ENCODE measurements around the gene ISCA2.
"Not testable (repeated sequence)": the region's sequence is repeated elsewhere in the genome, so short reads cannot be mapped to it uniquely, and the experiment has no call there.

The ISCA2 gene, protein sequence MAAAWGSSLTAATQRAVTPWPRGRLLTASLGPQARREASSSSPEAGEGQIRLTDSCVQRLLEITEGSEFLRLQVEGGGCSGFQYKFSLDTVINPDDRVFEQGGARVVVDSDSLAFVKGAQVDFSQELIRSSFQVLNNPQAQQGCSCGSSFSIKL

DNA sequence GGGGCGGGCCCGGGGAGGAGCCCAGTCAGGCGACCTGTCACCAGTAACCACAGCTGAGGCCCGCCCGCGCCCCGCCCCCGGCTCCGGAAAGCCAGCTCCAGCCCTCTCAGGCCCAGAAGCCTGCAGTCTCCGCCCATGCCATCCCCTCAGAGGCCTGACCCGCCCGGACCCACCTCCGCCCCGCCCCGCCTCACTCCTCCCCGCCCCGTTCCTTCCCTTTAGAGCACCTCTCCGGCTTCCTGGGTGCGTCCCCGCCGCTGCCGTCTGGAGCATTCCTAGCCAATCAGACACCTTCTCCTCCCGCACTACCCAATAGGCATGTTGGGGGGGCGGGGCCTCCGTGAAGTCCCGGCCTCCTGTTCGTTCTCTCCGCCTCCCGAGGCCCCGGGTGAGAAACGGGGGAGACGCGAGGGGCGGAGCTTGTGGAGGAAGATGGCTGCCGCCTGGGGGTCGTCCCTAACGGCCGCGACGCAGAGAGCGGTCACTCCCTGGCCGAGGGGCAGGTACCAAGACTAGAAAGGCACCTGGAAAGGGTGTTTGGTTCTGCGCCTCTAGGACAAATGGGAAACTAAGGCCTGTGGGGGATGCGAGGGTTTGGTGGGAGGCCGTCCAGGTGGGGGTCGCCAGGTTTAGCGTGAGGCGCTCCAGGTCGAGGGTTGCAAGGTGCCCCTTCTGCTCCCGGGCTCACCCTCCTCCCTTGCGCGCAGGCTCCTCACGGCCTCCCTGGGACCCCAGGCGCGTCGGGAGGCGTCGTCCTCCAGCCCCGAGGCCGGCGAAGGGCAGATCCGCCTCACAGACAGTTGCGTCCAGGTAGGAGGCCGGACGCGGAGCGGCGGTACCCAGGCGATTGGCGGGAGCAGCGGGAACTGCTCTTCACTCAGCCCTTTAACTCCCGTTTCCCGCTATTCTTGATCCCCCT lies at the start of gene ISCA2:
TSS of gene ISCA2 (plus strand) at position 423 of the 919 bp plus-strand sequence. CDS start at position 433, 10 bp downstream.
- DNase-seq (ENCODE audit: low read depth): peak; percentile 99

DNA sequence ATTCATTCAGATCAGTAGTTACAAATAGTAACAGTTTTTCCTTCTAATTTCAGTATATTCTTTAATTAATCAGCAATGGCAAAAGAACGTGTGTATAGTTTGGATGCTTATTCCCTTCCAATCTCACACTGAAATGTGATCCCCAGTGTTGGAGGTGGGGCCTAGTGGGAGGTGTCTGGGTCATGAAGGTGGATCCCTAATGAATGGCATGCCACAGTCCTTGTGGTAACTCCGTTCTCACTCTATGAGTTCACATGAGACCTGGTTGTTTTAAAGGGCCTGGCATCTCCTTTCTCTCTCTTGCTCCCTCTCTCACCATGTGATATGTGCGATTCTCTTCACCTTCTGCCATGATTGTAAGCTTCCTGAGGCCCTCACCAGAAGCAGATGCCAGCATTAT lies 48.7 kb upstream of the ISCA2 start:
- no peak for DNase-seq (ENCODE audit: low read depth)

DNA sequence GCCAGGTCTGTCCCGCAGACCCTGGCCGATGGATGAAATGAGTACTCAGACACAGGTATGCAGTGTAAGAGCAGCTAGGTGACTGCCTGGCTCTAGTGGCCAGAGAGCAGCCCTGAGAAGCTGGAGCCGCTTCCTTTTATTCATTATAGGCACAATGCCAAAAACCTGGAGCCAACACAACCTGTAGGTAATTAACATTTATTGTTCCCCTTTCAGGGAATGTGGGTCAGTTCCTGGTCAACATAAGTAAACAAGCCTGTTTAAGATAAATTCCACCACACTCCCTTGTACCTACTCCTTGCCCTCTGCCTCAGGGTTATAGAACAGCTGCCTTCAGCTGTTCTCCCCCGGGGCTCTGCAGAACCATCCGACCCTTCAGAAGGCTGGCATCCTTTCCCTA lies 39.2 kb upstream of the ISCA2 start:
- not testable (repeated sequence) for DNase-seq (ENCODE audit: low read depth)

DNA sequence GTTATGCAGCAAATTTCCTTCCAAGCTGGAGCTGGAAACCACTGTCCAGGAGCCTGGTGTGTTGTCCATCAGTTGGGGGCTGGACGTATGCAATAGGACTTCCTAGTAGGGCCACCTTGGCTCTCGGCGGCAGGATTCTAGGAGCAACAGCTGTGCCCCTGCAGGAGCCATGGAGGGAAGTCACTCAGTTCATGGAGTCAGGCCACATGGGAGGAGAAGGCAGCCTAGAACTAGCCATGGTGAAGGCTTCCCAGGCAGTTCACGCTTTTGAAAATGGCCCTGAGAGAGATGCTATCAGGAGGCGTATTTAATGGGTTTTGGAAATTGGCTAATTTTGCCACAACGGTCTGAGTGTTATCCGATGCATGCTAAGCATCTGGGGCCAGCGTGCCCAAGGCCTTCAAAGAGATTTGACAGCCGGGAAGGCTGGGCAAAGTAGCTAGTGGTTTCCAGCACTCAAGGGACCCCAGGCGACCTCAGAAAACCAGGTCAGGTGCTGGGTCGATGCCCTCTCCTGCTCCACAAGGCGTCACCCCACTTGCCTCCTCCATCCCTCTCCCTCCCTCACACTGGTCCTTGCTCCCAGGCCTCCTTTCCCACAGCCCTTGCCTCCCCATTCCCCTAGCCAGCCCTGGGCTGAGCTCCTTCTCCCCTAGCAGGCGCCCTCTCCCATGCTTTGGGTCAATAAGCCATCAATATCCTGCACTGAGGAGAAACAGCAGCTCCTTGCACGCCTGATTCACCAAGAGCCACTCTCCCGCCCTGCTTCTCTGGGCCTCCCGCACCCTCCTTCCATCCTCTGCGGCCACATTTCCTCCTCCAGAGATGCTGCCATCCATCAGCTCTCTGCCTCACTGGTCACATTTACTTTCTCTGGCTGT lies 36.6 kb upstream of the ISCA2 start:
- DNase-seq (ENCODE audit: low read depth): no peak

DNA sequence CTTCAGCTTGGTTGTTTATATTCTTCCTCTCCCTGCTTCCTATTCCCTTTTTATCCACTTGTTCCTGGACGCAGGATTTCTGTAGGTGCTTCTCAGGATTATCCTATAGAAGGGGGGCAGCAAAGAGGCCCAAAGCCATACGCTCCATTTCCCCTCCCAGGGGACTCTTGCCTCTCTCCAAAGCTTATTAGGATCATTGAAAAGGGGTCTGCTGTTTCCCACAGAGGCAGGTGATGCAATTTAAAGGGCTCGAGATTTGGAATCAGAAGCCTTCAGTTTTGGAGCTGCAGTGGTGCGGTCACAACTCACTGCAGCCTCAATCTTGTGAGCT lies 36.0 kb upstream of the ISCA2 start:
- DNase-seq (ENCODE audit: low read depth): no peak

DNA sequence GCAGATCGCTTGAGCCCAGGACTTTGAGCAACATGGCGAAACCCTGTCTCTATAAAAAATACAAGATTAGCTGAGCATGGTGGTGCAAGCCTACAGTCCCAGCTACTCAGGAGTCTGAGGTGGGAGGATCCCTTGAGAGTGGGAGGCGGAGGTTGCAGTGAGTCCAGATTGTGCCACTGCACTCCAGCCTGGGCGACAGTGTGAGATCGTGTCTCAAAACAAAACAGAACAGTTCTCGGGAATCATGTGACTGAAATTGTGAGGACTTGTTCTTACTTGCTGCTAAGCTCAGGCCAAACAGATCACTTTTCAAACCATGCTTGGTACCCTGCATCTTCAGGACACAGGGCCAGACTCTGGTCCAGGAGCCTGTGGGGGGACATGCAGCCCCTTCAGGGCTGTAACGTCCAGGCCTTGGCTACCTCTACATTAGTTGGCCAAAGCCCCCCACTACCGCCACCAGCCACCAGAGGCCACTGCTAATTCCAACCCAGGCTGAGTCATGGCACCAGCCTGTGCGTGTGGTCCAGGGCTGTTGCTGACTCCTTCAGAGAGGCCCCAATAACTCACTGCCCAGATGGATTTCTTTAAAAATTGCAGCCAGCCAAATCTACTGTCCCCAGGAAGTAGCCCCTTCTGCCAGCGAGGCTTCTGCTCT lies 34.1 kb upstream of the ISCA2 start:
- no peak for DNase-seq (ENCODE audit: low read depth)

DNA sequence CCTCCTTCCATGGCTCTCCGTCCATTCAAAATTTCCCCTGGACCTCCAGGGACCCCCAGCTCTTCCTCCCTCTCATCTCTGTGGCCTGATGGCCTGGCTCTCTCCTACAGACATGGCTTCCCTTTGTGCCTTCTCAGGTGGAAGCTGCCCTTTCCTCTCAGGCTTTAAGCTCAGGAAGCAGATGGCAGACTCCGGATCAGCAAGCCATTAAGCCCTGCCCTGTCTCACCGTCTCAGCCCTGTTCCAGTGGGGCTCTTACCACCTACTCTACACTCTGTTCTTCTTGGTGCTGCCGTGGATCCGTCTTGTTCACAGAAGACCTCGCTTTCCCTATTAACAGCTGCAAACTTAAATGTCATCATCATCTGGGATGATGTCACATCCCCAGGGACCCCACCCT lies 33.6 kb upstream of the ISCA2 start:
- DNase-seq (ENCODE audit: low read depth): no peak

DNA sequence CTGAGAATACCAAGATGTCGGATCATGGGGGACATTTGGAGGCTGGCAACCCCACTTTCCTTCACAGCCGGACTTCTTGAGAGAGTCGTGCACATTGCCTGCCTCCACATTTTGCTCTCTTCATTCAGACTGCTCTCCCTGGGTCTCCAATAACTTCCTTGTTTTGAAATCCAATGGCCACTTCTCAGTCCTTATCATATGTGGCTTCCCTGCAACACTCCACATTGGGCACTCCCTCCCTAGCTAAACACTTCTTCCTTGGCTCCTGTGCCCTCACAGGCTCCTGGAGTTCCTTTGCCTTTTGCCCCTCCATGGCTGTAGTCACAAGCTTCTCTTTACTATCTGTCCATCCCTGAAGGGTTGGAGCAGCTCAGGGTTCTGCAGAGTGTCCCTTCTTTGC lies 30.6 kb upstream of the ISCA2 start:
- no peak for DNase-seq (ENCODE audit: low read depth)

DNA sequence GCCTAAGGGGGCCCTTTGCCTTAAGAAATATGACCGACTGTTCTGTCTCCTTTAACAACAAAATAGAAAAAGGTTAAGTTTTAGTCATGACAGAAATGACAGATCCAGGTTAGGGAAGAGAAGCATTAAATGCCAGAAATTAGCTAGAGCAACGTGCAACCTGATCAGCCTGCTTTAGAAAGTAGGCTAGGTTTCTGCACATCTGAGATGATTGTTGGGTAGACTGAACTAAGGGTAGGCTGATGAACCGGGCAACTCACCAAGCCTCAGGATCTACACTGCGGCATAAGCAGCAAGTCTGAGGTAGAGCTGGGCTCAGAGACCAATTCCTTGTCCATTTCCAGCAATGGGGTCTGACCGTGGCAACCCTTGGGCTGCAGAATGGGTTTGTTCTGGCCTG lies 29.9 kb upstream of the ISCA2 start:
- no peak for DNase-seq (ENCODE audit: low read depth)

DNA sequence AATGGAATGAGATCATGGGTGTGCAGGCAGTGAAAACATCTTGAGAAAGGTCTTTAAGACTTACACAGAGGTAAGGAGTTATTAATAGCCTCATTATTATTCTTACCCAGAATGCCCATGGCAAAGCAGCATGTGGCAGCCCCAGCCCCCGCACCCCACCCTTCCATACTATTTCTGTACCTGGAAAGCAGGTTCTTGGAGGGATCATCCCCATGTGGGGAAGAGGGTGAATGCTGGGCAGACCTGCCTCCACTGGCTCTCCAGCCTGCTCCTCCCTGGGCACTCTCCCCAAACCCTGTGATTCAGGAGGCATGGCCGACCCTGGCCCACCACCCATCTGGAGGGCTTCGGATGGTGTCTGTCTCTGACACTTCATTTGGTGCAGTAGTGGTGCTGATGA lies 28.8 kb upstream of the ISCA2 start:
- DNase-seq (ENCODE audit: low read depth): no peak

DNA sequence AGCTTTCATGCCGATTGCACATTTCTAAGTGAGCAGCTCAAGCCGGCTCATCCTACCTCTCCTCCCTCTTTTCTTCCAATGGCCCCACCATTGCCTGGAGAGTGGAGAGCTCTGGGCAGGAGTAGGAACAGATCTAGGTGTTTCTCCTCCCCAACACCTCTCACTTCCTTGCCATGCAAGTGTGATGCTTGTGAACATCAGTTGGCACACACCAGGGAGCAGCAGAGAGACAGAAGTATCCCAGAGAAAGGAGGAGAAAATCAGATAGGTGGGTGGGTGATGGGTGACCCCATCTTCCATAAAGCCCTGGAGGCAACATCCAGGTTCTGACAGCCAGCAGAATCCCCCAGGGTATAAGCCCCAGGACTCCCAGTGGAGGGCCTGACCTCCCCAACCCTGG lies 28.2 kb upstream of the ISCA2 start:
- no peak for DNase-seq (ENCODE audit: low read depth)

DNA sequence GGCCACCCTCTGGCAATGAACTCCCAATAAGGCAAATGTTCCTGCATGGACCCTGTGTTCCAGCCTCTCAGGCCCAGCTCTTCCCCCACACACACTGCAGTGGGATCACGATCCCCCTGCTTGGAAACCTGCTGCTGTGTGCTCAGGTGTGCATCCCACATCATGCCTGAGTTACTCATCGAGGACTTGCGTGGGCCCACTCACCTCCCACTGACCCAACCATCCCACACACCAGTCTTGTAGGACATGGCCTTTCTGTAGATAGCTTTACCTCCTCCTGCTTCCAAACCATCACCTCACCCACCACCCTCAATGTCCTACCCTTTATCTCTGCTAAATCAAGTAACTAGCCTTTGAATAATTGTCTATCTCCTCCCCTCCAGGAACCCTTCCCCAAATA lies 25.1 kb upstream of the ISCA2 start:
- DNase-seq (ENCODE audit: low read depth): no peak

DNA sequence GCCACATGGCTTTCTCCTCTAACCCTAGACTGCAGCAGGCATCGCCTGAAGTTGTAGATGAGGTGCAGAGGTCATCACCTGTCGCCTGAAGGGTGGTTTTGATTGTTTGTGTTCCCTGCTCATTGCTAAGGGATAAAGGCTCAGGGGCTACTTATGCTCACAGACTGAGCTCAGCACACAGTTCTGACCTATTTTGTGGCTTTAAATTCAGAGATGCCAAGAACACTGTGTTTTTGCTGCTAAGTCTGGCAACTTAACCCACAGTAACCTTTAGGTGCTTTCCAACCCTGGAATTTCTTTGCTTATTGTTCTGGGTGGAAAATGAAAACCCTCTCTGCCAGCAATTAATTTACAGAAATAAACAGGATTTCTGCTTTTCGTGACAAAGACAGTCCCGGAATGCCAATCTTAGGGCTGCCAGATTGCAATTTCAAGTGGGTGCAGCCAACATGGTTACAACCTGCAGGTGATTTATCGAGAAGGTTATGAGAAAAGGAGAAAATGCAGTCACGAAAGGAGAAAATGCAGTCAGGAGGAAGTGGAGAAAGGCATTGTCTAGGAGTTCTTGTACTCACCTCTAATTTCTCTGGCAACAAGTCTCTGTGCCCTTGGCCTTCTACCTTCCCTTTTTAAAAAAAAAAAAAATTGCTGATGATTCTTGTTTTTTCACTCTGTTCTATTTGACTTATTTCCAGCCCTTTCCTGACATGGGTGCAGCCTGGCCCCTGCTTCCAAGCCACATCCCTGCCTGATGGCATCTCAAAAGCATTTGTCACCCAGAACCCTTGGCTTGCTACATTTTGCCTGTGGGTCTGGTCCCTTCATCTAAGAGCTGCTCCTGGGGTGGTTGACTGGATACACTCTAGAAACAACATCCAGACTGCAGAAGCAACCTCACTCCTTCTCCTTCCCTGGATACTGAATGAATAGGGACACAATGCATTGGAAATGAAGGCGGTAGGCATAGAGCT lies 23.7 kb upstream of the ISCA2 start:
- no peak for DNase-seq (ENCODE audit: low read depth)

DNA sequence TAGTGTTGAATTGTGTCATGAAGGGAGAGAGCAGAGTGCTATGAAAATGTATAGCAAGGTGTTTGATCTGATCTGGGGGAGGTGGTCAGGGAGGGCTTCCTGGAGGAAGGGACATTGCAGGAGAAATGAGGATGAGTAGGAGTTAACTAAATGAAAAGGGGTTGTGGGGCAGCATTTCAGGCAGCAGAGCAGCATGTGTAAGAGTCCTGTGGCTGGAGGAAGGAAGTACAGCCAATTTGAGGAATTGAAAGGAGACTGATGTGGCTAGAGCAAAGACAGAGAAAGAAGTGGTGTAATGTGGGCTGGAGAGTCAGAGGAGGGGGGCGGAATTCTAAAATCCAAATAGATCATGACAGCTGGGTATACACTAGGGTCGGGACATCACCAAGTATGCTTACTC lies 21.0 kb upstream of the ISCA2 start:
- DNase-seq (ENCODE audit: low read depth): no peak

DNA sequence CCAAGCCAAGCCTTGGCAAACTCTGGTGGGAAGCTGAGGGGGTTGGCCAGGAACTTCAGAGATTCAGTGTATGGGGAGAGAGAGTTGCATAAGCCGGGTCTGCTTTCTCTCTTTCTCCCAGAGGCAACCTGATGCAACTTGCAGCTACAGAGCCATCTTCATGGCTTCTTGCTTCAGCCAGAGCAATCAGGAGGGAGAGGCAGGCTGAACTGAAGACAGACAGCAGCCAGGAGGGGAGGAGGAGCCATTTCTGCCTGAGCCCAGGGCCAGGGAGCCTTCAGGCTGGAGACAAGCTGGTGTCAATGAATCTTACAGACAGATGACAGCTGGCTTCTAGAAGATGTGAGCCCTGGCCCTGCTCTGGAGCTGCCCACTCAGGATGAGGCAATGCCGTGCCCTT lies 19.2 kb upstream of the ISCA2 start:
- DNase-seq (ENCODE audit: low read depth): no peak

DNA sequence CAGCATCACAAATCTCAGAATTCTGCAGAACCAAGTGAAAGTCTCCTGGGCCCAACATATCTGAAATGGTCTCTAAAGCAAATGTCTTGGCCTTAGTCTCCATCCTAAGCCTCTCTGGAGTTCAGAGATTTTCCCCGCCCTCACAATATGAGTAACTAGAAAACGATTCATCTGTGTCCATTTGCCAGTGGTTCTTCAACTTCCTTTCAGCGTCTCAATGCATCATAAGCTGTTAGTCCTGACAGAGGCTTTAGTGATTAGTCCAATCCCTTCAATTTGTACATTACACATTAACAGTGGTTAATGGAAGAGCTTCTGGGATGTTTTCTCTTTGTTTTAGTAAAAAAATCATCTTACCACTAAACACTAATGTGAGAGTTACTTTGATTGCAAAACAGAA lies 17.9 kb upstream of the ISCA2 start:
- no peak for DNase-seq (ENCODE audit: low read depth)

DNA sequence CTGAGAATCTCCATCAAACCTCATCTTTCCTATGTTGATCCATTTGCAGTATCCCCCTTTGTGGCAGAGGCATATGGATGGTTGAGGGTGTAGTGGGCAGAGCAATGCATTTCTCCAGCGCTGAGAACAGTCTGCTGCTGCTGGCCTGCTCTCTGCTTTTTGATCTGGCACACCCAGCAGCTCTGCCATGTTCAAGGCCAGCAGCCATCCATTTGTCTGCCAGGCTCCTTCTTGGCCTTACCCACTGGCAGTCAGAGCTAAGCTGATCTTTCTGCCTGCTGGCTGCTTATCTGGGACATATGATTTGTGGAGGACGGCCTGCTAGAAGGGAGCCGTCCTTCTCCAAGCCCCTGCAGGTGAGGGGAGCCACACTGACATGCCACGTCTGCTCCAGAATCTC lies 17.5 kb upstream of the ISCA2 start:
- no peak for DNase-seq (ENCODE audit: low read depth)

DNA sequence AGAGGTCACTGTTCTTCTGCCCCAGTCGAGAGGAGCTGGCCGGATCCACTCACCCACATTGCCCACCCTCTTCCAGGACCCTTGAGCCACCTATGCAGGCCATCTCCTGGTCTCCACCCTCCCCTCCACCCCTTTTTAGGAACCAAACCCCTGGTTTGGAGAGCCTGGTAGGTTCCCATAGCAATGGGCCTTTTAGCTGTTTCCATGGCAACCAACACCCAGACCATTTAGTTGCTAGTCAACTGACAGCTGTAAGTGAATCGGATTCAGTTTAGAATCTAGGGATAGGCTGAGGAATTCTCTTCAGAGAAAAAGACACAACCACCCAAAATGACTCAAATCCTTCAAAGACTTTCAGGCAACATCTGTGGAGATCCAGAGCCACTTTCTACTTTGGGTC lies 17.0 kb upstream of the ISCA2 start:
- no peak for DNase-seq (ENCODE audit: low read depth)

DNA sequence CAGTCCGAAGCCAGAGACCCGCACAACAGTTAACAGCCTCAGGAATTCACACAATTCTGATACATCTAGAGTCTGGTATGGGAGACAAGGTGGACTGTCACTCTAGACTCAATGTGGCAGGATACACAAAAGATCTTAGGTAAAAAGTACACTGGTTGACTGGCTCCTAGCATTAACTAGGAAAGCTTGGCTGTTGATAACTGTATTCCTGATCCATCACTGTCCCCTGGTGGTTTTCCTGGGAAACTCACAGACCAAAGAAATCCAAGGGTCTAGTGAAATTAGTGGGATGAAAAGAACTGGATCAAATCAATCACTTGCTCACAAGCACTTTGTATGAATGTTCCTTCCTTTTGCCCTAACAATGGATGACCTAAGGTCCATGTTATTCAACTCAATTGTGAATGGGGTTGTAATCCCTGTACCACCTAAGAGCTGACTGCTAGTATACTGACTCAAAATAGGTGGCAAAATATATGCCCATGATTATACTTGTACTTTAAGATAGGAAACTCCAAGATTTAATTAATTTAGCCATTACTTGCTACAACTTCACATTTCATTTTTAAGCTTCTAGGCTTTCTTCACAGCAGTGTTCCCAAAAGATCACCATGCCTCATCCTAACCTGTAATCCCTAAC lies 14.4 kb upstream of the ISCA2 start:
- no peak for DNase-seq (ENCODE audit: low read depth)

DNA sequence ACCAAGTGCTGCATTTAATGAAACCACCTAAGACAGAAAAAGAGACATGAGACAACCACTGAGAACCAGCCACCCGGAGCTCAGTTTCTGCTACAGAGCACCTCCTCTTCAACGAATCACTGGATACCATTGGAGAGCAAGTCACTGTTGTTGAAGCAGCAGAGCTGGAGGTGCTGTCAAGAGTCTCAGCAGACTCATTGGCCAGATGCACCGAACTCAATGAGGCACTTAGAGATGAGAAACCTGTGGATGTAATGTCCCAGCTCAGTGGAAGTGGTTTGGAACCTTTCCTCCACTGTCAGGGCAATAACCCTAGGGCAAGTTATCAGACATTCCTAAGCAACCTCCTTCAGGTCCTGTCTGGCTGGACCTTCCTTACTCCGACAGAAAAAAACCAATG lies 13.5 kb upstream of the ISCA2 start:
- no peak for DNase-seq (ENCODE audit: low read depth)

DNA sequence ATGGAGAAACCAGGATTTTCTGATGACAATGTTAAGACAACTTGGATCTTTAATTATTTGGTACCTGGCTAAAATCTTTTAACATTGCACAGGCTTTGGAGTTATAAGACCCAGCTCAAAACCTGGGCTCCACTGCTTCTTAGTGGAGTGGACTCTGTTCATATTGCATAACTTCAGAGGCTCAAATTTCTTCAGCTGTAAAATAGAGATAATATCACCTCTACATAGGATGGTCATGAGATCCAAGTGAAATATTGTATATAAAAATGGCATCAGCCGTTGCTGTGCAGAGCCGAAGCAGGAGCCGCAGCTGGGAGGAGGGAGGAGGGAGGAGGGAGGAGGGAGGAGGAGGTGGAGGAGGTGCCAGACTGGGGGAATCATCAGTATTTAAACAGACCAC lies 11.0 kb upstream of the ISCA2 start:
- no peak for DNase-seq (ENCODE audit: low read depth)
